ENCODE data around the gene ZHX3. TPM values are rescaled to one million over a fixed set of nuclear protein-coding genes. Genes with fewer than 3 reads are reported as not detected.
A peak's percentile ranks its signal among the peaks of the same experiment; 100 is the strongest.

Gene ZHX3
- total and polyA plus RNA-seq, 9 of the 15 experiments (the other 6 are each of a cell fraction or from before 2014, with no cell fraction given): 0.80 to 14.6 (median 4.9) TPM

- TF ChIP-seq RNF219 (CRISPR knock-in tag; IDR thresholded peaks at IDR 0.05) (no peak), E2F4 (CRISPR knock-in tag; IDR thresholded peaks at IDR 0.05; ENCODE audit: low read depth) (no peak), MCM5 (IDR thresholded peaks at IDR 0.05; ENCODE audit: low read depth) (no peak), THRB (CRISPR knock-in tag; conservative IDR thresholded peaks at IDR 0.05) (no peak), GTF2B (IDR thresholded peaks at IDR 0.05; ENCODE audit: extremely low read depth, insufficient read length) (no peak), TFAP4 (CRISPR knock-in tag; IDR thresholded peaks at IDR 0.05; ENCODE audit: borderline replicate concordance) (peak; percentile 57; the same call in 1 of the 2 replicates), PREB (CRISPR knock-in tag; IDR thresholded peaks at IDR 0.05) (no peak), ZNF655 (CRISPR knock-in tag; IDR thresholded peaks at IDR 0.05) (no peak), NR2F6 (CRISPR knock-in tag; IDR thresholded peaks at IDR 0.05) (no peak), ELK1 (CRISPR knock-in tag; IDR thresholded peaks at IDR 0.05) (no peak), ARNT (IDR thresholded peaks at IDR 0.05) (no peak), XRCC3 (IDR thresholded peaks at IDR 0.05) (no peak), ZNF561 (CRISPR knock-in tag; conservative IDR thresholded peaks at IDR 0.05) (no peak), TSC22D4 (tag; IDR thresholded peaks at IDR 0.05) (no peak)
Measured at GRCh38 chr20:41339957-41340326, 22.4 kb upstream of the ZHX3 start (continued).
